Right renal cortex interstitium (tissue), 3 donors: ENCODE measurements around the gene CDC73. TPM values are rescaled to one million over a fixed set of nuclear protein-coding genes. Genes with fewer than 3 reads are reported as not detected.
"Not testable (repeated sequence)": the region's sequence is repeated elsewhere in the genome, so short reads cannot be mapped to it uniquely, and the experiment has no call there.

Experiments
- DNase-seq, 3 donors: peaks; one replicate each; pipeline ENCODE4 v3.0.0-alpha.2; 2013; ENCODE audit warnings: low read depth in 3 of 3, low spot score in 2 of 3
- polyA plus RNA-seq, 3 donors: library from polyadenylated mRNA; unstranded; fragments of 120-200 nt; gene quantifications; one replicate each; pipeline ENCODE4 v1.2.1, GENCODE V29; 2013; ENCODE audit not compliant: insufficient read length in 3 of 3

CDC73 gene
- polyA plus RNA-seq, 3 donors, result 48.7 to 52.9 (median 52.7) TPM

DNA sequence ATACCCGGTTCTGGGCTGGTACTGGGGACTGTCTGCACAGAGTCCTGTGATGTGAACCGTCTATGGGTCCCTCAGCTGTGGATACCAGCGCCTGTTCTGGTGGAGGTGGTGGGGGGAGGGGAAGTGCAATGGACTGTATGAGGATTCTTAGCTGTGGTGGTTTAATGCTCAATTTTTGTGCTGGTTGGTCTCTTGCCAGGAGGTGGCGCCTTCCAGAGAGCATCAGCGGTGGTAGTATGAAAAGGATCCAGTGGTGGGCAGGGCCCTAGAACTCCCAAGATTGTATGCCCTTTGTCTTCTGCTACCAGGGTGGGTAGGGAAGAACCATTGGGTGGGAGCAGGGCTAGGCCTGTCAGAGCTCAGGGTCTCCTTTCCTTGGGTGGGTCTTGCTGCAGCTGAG is 153.9 kb downstream of the CDC73 start:
- no peak for DNase-seq

DNA sequence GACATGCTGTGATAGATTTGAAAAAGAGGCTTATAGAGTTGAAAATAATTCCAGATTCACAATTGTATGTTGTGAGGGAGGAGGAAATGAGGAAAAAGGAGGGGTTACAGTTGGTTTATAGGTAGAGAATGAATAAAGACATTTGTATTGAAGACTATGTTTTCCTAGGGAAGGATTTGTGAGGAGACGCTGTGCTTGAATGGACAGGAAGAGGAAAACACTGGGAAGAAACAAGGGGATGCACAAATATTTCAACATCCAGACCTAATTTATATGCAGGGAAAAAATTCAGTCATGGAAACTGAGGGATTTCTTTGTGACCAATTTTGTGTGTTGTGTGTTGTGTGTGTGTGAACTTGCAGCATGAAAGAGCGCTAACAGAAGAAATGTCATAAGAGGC is 157.1 kb downstream of the CDC73 start:
- no peak for DNase-seq

DNA sequence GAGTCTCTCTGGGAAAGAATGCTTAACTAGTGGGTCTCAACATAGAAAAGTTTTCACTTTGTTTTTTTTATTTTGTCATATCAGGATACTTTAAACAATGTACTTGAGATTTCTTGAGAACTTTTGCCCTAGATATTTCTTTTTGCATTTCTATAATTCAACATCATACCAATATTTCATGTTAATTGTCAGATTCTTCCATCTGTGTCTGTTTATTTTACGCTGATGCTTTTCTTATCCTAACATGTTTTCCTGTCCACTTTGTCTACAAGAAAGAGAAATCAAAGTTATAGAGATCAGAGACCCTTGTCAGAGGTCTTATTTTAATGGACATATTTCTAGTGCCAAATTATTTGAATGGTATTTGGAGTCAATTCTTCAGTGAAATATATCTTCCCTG is 160.1 kb downstream of the CDC73 start:
- DNase-seq, result no peak

- no peak for DNase-seq
Measured at GRCh38 chr1:193283016-193283415, 161.2 kb downstream of the CDC73 start.

DNA sequence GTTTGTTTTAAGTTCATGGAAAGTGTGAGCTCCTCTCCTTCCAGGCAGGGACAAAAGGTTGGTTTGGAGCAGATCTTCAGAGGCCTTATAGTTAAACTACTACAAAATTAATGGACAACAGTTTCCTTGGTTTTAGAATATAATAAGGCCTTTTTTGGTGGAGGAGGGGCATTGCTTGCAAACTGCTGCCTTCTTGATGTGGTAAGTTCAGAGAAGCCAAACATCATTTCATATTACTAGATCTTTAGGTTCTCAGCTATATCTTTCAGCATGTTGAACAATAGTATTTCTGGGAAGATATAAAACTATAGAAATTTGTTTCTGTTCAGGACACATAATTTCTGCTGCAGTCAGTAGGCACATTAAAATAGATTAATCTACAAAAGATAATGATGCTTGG is 162.4 kb downstream of the CDC73 start:
- DNase-seq, result no peak

DNA sequence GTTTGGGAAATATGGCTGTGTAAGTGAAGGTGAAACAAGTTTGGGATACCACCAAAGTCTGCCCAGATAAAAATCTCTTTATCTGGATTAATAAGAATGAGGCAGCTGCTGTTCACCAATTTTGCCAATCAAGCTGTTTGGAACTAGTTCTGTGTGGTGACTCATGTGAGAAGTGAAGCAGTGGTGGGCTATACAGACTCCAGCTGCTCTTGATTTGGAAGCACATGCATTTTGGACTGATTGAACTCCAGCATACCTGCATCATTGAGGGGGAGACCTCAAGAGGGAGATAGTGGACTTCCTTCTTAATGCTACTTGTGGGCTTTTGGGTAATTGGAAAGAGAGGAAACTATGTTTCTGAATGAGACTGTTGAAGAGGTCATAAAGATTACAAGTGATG is 163.8 kb downstream of the CDC73 start:
- DNase-seq, result no peak

- not testable (repeated sequence) for DNase-seq
Measured at GRCh38 chr1:193288548-193289080, 166.8 kb downstream of the CDC73 start.

- no peak for DNase-seq
Measured at GRCh38 chr1:193293726-193294125, 171.9 kb downstream of the CDC73 start.

DNA sequence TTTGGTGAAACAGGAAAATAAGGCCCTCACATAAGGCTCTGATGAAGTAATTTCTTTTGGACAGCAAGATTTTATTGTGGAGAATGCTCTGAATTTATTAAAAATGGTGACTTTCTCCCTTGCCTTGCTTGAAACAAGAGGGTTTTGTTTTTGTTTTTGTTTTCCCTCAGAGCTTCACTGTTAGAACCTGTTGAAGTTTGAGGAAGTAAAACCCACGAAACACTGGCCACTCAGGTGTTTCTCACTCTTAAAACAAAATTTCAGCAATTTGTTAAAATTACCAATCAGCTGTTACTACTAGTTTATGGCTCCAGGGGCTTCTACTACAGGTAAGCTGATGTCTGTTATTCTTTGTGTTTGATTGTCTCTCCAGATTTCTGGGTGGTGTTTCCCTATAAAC is 177.2 kb downstream of the CDC73 start:
- no peak for DNase-seq

GRCh38 chr1:193301746-193302145 is 179.9 kb downstream of the CDC73 start:
- no peak for DNase-seq

DNA sequence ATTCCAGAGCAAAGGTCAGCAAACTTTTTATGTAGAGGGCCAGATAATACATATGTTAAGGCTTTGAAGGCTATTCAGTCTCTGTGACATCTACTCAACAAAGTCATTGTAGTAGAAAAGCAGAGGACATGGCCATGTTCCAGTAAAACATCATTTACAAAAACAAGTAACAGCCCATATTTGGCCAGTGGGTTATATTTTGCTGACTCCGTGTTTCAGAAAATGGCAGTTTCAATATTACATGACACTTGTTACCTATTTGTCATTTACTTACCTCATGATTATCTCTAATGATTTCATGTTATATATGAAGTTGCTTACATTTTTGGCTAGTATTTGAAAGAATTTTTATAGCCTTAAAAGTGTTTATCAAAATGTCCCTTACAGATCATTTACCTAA is 182.0 kb downstream of the CDC73 start:
- no peak for DNase-seq

Other genes starting within 250 kb of the CDC73 start
- 10 to 100 TPM; 47.0 to 55.9 (median 52.5) TPM for gene UCHL5, start 62.7 kb upstream of the CDC73 start, polyA plus RNA-seq
- 10 to 100 TPM; 37.7 to 39.2 (median 38.0) TPM for gene RO60, start 62.4 kb upstream of the CDC73 start, polyA plus RNA-seq
- gene GLRX2, start 16.6 kb upstream of the CDC73 start, polyA plus RNA-seq, result 10 to 100 TPM; 11.2 to 13.8 (median 12.6) TPM
- 10 to 100 TPM; 15.3 to 23.1 (median 15.8) TPM for gene B3GALT2, start 64.6 kb downstream of the CDC73 start, polyA plus RNA-seq